ENCODE data around the gene GYPA.
"Not testable (repeated sequence)": the region's sequence is repeated elsewhere in the genome, so short reads cannot be mapped to it uniquely, and the experiment has no call there.

GYPA gene

GRCh38 chr4:144140594-144141295 is at the start of gene GYPA:
GYPA (minus strand) TSS chr4:144140718; CDS start chr4:144140635, 83 bp downstream.
- not testable (repeated sequence) for DNase-seq

GRCh38 chr4:144190009-144190408 is 49.5 kb upstream of the GYPA start:
- no peak for DNase-seq

- DNase-seq = no peak
These were observed 48.6 kb upstream of the GYPA start for GRCh38 chr4:144189121-144189520.

- DNase-seq = no peak
These were observed 44.6 kb upstream of the GYPA start for GRCh38 chr4:144185086-144185485.

GRCh38 chr4:144183165-144183564 is 42.6 kb upstream of the GYPA start:
- DNase-seq = no peak

- DNase-seq = no peak
These were observed 40.9 kb upstream of the GYPA start for GRCh38 chr4:144181391-144181790.

- no peak for DNase-seq
These were observed 38.7 kb upstream of the GYPA start for GRCh38 chr4:144179152-144179739.

GRCh38 chr4:144178414-144178813 is 37.9 kb upstream of the GYPA start:
- no peak for DNase-seq

GRCh38 chr4:144176476-144176875 is 36.0 kb upstream of the GYPA start:
- DNase-seq = no peak

- peak; percentile 61 for DNase-seq
These were observed 34.0 kb upstream of the GYPA start for GRCh38 chr4:144174401-144175067.

- DNase-seq = no peak
These were observed 31.2 kb upstream of the GYPA start for GRCh38 chr4:144171697-144172096.

GRCh38 chr4:144169211-144169610 is 28.7 kb upstream of the GYPA start:
- no peak for DNase-seq

- no peak for DNase-seq
These were observed 13.5 kb upstream of the GYPA start for GRCh38 chr4:144154044-144154443.

GRCh38 chr4:144142690-144143326 is 2.3 kb upstream of the GYPA start:
- peak; percentile 19 for DNase-seq

GRCh38 chr4:144141493-144141892 is 975 bp upstream of the GYPA start:
- DNase-seq = no peak

- DNase-seq = not testable (repeated sequence)
These were observed 527 bp downstream of the GYPA start for GRCh38 chr4:144139991-144140390.

GRCh38 chr4:144139547-144139946 is 971 bp downstream of the GYPA start:
- not testable (repeated sequence) for DNase-seq

GRCh38 chr4:144138239-144138638 is 2.3 kb downstream of the GYPA start:
- not testable (repeated sequence) for DNase-seq

GRCh38 chr4:144137137-144137931 is 3.2 kb downstream of the GYPA start:
- not testable (repeated sequence) for DNase-seq

- not testable (repeated sequence) for DNase-seq
These were observed 4.3 kb downstream of the GYPA start for GRCh38 chr4:144136189-144136588.

GRCh38 chr4:144130167-144130566 is 10.4 kb downstream of the GYPA start:
- not testable (repeated sequence) for DNase-seq

- DNase-seq = not testable (repeated sequence)
These were observed 11.1 kb downstream of the GYPA start for GRCh38 chr4:144129336-144129875.
